Right lung (tissue), 5 donors: ENCODE data around the gene WWC2. TPM values are rescaled to one million over a fixed set of nuclear protein-coding genes. Genes with fewer than 3 reads are reported as not detected.

ENCODE experiments used
- DNase-seq, 2 donors: peaks; one replicate each; pipeline ENCODE4 v3.0.0-alpha.2; 2013
- polyA plus RNA-seq, 5 donors: library from polyadenylated mRNA; unstranded; fragments of 120-200 nt; gene quantifications; one replicate each; pipeline versions ENCODE4 v1.2.1 to v1.2.3, GENCODE V29; 2013; ENCODE audit warnings: inconsistent platforms in 1 of 5, low replicate concordance in 1 of 5; ENCODE audit not compliant: insufficient read length in 5 of 5, insufficient read depth in 1 of 5

The WWC2 gene
- polyA plus RNA-seq, 5 donors: 27.2 to 75.2 (median 52.9) TPM

GRCh38 chr4:183350317-183351071 lies 251.4 kb downstream of the WWC2 start:
- no peak for DNase-seq

GRCh38 chr4:183352546-183352945 lies 253.5 kb downstream of the WWC2 start:
- no peak for DNase-seq

- DNase-seq: no peak
Observed at GRCh38 chr4:183353557-183353956, 254.5 kb downstream of the WWC2 start.

- no peak for DNase-seq
Observed at GRCh38 chr4:183354219-183354618, 255.2 kb downstream of the WWC2 start.

GRCh38 chr4:183355405-183355804 lies 256.3 kb downstream of the WWC2 start:
- DNase-seq: no peak

- no peak for DNase-seq
Observed at GRCh38 chr4:183356173-183356830, 257.2 kb downstream of the WWC2 start.

- DNase-seq: no peak
Observed at GRCh38 chr4:183356931-183357675, 258.0 kb downstream of the WWC2 start.

GRCh38 chr4:183358215-183358755 lies 259.2 kb downstream of the WWC2 start:
- DNase-seq: no peak

GRCh38 chr4:183360161-183360919 lies 261.3 kb downstream of the WWC2 start:
- no peak for DNase-seq

- no peak for DNase-seq
Observed at GRCh38 chr4:183362036-183362435, 263.0 kb downstream of the WWC2 start.

- DNase-seq: no peak
Observed at GRCh38 chr4:183362916-183363542, 264.0 kb downstream of the WWC2 start.

- DNase-seq: no peak
Observed at GRCh38 chr4:183364025-183364424, 265.0 kb downstream of the WWC2 start.

GRCh38 chr4:183366206-183366835 lies 267.3 kb downstream of the WWC2 start:
- DNase-seq: no peak

GRCh38 chr4:183369073-183369472 lies 270.0 kb downstream of the WWC2 start:
- no peak for DNase-seq

Other genes with a start within 250 kb of the WWC2 start
- gene DCTD, start 181.9 kb upstream of the WWC2 start, polyA plus RNA-seq: 100 to 1,000 TPM; 104 to 113 (median 110) TPM
- 1 to 10 TPM in 2 of 5 donors, under 1 TPM in 3; 0.35 to 2.2 (median 0.95) TPM for gene CLDN22, start 221.0 kb downstream of the WWC2 start, polyA plus RNA-seq
- gene CLDN24, start 223.2 kb downstream of the WWC2 start, polyA plus RNA-seq: under 1 TPM in 1 of 5 donors, not detected in 4; 0.33 TPM